ENCODE measurements around the gene RIPPLY3.
"Not testable (repeated sequence)": the region's sequence is repeated elsewhere in the genome, so short reads cannot be mapped to it uniquely, and the experiment has no call there.

Gene RIPPLY3

DNA sequence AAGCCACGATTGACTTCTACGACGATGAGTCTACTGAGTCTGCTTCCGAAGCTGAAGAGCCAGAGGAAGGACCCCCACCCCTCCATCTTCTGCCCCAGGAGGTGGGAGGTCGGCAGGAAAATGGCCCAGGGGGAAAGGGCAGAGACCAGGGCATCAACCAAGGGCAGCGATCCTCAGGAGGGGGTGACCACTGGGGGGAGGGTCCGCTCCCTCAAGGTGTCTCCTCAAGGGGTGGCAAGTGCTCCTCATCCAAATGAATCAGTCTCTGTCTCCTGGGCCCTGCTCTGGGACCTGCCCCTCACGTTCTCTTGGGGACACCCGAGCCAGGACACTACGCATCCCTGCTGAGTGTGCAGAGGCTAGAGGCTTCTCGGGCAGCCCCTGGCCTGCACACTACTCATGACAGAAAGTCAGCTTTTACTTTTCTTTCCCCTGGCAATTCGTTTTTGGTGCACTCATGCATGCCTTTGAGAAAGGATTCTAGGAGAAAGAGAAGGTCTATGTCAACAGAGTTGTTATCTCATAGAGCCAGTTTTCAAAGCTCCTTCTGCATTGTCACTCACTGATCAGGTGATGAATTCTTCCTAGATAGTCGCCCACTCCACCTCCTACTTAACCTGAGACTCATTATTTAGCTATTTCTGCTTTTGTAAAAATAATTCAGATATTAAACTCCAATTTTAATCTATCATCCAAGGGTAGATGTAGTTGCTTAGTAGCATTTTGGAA, 11.6 kb downstream of the RIPPLY3 start:
- no peak for DNase-seq

DNA sequence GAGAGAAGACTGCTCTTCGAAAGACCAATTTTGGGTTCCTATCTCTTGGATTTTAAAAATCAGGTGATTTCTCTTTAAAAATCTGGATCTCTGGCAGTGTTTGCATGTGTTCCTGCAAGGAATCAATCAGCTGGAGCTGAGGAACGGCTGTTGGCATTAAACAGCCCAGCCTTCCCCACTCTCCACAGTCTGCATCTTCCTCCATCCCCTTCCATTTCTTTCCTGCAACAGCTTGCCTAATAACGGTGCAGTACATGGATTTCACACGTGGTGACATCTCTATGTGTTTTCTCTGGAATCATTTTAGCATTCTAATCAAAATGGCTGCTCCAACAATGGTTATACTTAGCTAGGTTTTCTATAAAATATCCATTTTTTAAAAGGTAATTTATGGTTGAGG, 20.0 kb downstream of the RIPPLY3 start:
- no peak for DNase-seq

DNA sequence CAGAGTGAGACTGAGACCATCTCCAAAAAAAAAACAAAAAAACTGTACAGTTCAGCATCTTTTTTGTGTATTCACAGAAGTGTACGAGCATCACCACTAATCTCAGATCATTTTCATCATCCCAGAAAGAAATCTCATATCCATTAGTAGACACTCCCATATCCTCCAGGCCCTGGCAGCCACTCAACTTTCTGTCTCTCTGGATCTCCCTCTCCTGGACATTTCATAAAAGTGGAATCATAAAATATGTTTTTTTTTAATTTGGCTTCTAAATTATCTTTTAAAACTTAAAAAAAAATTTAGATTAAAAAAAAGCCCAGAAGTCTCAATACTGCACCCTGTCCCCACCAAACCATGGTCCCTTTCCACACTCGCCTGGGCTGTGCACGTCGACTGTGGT, 22.1 kb downstream of the RIPPLY3 start:
- DNase-seq = peak; percentile 16

DNA sequence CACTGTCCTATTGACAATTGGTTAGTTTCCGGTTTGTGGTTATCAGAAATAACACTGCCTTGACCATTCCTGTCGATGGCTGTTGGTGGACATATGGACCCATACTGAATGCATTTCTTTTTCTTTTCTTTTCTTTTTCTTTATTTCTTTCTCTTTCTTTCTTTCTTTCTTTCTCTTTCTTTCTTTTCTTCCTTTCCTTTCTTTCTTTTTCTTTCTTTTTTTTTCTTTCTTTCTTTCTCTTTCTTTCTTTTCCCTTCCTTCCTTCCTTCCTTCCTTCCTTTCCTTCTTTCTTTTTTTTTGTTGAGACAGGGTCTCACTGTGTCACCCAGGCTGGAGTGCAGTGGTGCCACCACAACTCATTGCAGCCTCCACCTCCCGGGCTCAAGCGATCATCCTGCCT, 24.4 kb downstream of the RIPPLY3 start:
- no peak for DNase-seq

DNA sequence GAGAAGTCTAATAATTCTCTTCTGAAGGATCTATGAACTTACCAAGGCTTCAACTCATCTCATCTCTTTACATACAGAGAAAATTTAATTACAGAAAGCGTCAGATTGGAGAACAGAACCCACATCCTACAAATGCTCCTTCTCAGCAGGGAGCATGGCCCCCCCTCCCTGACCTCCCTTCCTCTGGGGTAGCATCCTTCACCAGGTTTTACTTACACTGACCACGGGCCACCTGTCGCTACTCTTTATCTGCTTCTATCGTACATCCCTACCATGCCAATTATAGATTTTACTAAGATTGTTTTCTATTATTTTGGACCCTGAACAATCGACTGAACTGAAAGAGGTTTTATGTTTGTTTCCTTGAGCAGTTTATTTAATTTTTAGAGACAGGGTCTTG, 25.8 kb downstream of the RIPPLY3 start:
- DNase-seq = no peak

DNA sequence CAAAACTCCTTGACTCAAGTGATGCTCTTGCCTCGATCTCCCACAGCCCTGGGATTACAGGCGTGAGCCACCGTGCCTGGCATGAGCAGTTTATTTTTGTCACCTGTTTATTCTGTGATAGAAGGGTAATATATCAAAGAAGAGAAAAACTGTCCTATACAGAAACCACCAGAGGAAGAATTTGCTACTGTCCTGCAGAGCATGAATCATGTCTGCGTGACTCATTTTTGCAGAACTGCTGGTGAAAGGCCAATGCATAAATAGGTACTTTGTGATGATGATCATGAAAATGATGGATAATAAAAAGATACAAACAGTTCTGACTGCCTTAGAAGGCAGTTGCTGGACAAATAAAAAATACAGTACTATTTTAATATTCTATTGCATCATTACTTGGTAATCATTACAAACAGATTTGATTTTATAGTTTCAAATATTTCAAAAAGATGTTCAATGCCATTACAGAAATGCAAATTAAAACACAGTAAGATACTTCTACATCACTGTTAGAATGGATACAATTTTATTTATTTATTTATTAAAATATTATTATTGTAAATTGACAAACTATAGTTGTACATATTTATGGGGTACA, 26.5 kb downstream of the RIPPLY3 start:
- peak; percentile 63 for DNase-seq

DNA sequence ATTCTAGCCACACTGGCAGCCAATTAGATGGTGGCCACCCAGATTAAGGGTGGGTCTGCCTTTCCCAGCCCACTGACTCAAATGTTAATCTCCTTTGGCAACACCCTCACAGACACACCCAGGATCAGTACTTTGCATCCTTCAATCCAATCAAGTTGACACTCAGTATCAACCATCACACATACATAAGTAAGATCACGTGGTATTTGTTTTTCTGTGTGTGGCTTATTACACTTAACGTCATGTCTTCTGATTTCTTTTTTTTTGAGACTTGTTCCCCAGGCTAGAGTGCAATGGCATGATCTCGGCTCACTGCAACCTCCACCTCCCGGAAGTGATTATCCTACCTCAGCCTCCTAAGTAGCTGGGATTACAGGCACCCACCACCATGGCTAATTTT, 27.9 kb downstream of the RIPPLY3 start:
- not testable (repeated sequence) for DNase-seq

DNA sequence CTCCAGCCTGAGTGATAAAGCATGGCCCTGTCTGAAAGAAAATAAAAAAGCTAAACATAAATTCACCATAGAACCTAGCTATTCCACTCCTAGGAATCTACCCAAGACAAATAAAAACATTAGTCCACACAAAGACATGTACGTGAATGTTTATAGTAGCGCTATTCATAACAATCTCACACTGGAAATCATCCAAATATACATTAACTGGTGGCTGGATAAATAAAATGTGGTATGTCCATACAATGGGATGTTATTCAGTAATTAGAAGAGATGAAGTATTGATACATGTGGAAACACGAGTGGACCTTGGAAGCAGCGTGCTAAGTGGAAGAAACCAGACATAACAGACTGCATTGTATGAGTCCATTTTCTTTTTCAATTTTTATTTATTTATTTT, 29.7 kb downstream of the RIPPLY3 start:
- no peak for DNase-seq

DNA sequence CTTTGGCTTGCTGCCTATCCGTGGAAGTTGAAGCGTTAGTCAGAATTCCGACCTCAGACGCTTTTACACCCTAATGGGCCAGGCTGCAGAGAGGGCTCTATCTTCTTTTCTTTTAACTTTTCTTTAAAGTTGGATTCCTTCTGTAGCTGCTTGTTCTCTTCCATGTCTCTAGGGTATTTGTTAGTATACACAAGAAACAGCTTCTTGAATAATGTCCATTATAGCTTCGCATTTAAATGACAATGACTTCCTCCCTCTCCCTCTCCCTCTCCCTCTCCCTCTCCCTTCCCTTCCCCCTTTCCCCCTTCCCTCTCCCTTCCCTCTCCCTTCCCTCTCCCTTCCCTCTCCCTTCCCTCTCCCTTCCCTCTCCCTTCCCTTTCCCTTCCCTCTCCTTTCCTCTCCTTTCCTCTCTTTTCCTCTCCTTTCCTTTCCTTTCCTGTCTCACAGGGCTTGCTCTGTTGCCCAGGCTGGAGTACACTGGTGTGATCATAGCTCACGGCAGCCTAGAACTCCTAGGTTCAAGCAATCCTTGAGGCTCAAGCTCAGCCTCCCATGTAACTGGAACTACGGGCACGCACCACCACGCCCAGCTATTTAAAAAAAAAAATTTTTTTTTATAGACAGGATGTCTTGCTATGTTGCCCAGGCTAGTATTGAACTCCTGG, 33.0 kb downstream of the RIPPLY3 start:
- DNase-seq = no peak

DNA sequence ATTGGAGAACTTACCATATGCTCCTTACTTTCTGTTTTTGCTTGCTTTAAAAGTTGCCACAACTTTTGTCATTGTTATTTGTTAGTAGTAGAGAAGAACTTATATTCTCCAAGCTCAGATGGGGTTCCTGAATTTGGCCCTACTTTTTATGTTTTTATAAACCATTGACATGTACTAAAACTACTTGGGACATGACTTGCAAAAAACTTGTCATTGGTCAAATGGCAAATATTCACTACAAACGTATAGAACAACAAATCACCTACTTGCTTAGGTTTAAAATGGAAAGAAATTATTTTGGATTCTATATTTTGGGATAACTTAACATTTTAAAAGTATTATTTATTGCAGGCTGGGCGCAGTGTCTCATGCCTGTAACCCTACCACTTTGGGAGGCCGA, 33.7 kb downstream of the RIPPLY3 start:
- no peak for DNase-seq

DNA sequence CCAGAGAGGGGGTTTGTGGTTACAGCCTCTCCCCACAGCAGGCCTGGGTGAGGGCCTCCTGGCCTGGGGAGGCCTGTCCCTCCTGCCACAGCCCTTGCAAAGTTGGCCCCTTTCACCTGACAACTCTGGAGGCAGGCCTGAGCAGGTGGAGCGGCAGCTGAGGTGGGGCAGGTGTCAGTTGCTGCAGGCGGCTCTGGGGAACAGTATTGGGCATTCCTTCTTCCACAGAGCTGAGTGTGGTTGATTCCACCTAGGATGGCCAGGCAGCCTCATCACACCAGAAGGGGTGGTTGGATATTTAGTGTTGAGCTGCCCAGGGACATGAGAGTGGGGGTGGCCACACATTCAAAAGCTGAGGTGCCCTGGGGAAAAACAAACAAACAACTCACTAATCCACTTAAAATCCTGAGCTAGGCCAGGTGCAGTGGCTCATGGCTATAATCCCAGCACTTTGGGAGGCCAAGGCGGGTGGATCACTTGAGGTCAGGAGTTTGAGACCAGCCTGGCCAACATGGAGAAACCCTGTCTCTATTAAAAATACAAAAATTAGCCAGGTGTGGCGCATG, 35.3 kb downstream of the RIPPLY3 start:
- DNase-seq = no peak

DNA sequence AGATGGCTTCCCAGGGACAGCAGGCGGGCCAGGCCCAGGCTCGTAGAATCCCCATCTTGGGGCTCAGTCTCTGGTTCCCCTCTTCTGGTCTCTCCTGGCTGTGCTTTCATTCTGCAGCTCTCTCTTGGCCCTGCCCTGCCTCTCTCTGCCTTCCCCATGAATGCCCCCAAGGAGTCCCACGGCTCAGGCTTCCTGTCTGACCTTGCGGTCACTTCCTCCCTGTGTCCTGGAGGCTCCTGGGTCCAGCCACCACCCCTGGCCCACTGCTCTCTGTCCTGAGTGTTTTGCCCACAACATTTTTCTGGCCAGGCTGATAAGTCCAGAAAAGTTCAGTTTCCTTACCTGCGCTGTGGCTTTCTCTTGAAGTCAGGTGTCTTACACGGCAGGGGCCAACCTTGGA, 37.3 kb downstream of the RIPPLY3 start:
- no peak for DNase-seq

DNA sequence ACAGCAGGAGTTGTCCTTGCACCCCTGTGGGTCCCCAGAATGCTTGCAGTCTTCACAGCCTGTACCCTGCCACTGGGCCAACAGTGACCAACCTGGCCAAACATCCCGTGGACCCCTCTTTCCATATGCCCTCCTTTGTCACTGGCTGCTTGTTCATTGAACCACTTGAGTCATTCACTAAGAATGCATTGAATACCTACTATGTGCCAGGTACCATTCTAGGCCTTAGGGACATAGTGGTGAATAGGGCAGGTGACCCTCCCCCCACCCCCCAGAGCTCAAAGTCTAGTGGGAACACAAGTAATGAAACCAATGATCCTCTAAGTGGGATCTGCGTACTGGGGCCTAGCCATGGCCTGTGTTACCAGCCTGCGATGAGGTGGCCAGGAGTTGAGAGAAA, 38.1 kb downstream of the RIPPLY3 start:
- DNase-seq = no peak

DNA sequence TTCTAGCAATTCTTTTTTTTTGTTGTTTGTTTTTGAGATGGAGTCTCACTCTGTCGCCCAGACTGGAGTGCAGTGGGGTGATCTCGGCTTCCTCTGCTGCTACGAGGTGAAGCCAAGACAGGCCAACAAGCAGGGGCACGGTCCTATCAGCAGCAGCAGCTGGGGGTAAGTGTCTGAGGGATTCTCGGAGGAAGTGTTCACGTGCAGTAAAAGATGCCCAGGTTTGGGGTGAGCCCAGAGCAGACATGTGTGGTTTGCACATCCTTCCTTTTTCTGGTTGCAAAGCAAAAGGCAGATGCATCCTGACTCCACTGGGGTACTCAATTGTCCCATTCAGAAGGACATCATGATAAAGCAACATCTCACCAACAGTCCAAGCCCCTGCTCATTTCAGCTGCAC, 38.6 kb downstream of the RIPPLY3 start:
- no peak for DNase-seq

DNA sequence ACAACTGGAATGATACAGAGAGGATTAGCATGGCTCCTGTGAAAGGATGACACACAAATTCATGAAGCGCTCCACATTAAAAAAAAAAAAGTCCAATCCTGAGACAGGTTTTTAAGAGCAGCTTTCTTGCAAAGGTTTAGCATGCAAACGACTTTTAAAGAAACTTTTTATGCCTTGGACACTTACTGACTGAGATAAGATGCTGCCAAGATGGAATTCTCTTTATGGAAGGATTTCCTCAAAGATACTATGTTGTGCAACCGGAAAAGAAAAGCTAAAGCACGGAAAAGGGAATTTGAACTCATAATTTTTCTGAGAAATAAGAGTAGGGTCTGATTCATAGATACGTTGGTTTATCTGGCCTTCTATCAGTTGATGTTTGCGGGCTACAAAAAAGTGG, 39.1 kb downstream of the RIPPLY3 start:
- DNase-seq = no peak

DNA sequence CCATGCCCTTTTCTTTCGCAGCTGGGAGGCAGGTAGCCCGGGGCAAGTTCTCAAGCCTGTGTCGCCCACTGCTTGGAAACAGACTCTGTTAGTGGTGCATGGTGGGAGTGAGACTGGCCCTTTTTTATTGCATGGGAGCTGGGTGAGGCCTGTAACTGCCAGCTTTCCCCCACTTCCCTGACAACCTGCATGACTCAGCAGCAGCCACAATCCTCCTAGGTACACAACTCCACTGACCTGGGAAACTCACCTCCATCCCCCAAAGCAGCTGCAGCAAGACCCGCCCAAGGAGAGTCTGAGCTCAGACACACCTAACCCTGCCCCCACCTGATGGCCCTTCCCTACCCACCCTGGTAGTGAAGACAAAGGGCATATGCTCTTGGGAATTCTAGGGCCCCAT, 40.6 kb downstream of the RIPPLY3 start:
- no peak for DNase-seq

DNA sequence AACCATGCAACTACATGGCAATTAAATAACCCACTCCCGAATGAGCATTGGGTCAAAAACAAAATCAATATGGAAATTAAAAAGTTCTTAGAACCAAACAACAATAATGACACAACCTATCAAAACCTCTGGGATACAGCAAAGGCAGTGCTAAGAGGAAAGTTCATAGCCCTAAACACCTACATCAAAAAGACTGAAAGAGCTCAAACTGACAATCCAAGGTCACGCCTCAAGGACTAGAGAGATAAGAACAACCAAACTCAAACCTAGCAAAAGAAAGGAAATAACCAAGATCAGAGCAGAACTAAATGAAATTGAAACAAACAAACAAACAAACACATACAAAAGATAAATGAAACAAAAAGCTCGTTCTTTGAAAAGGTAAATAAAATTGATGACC, 43.2 kb downstream of the RIPPLY3 start:
- DNase-seq = not testable (repeated sequence)

DNA sequence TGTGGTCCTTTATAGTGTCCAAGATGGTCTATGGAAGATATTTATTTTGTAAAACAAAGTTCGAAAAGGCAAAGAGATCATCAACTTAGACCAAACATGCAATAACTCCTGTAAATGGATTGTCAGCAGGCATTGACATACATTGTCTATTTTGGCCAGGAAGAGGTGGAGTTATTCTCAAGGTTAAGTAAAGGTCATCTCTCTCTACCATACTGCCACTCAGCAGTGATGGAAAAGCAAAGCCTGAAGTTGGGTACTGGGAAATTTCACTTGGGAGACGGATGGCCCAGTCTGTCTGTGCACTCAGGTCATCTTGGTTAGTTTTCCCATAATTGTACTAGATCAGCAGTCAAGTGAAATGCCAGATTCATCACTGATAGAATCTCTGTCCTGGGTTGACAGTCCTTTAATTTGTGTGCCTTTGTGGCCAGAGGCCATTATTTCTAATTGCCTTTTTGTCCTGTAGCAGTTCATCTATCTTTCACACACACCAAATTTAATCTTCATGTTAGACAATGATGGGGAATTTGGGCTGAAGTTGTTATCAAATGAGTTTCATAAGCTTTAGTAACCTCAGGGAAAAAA, 48.9 kb downstream of the RIPPLY3 start:
- no peak for DNase-seq

DNA sequence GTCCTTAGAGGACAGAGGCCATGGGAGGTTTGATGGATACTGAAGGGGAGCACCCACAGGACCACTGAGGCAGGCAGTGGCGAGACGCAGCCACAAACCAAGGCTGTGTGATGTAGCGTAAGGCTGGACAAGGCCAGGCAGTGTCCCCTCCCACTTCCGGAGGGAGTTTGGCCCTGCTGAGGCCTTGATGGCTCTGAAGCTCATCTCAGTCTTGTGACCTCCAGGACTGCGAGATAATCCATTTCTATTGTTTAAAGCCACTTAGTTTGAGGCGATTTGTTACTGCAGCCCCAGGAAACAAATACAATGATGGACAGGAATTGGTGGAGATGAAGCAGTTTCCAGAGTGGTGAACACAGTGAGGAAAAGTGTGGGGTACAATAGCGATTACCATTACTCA, 51.1 kb downstream of the RIPPLY3 start:
- DNase-seq = no peak

DNA sequence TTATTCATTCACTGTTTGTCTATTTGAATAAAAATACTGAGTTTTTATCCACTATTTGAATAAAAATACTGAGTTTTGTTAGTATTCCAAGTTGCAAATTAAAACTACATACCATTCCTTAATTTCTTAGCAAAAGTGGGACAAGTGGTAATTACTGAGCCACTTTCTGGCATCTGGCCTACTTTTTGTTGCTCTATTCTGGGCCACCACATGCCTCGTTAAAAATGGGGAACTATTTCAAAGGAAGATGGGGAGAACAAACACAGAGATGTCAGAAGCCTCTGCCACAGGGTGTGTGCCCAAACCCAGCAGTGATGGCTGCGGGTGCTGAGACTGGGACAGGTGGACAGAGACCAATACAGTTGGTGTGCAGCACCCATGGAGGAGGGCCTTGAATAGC, 51.8 kb downstream of the RIPPLY3 start:
- DNase-seq = no peak

DNA sequence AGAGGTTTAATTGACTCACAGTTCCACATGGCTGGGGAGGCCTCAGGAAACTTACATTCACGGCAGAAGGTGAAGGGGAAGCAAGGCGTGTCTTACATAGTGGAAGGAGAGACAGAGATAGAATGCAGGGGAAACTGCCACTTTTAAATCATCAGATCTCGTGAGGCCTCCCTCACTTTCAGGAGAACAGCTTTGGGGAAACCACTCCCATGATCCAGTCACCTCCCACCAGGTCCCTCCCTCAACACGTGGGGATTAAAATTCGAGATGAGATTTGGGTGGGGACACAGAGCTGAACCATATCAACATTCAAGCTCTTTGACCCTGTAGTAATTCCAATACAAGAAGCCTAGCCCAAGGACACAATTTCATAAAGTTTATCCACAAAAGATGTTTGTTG, 52.7 kb downstream of the RIPPLY3 start:
- no peak for DNase-seq

DNA sequence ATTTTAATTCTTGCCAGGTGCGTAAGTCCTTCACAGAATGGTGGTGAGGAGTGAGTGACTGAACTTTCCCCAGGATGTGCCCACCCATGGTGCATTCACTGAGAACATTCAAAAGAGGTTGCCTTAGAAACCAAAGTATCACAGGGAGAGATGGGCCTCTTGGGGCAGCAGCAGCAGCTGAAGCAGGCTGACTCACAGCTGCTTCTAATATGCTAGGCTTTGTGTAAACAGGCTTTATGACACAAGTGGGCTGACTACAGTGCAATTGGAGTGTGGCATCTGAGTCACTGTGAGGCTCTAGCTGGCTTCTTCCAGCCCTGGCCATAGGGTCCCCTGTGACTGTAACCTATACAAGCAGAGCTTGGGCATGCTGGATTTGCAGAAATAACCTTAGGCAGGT, 53.8 kb downstream of the RIPPLY3 start:
- DNase-seq = peak; percentile 91

DNA sequence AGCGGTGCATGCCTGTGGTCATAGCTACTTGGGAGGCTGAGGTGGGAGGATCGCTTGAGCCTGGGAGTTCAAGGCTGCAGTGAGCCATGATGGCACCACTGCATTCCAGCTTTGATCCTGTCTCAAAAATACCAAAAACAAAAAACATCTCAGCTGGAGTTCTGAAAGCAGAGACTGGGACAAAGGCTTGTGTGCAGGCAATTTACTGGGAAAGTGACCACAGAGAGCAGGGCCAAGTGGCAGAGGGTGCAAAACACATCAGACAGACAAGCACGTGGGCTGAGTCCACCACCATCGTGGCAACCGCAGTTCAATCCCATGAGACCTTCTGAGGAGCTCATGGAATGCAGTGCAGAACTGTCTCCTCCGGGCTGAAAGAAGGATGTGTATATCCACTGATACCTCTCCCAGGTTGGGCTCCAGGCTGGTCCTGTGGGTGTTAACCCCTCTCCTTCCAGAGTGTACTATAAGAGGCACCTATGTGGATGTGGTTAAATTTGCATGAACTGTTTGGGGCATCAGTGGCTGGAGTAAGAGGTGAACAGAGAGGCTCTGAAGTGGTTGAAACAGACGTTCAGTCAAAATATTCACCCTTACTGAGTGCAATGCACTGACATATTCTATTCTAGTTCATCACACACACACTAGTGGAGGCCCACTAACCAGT, 55.6 kb downstream of the RIPPLY3 start:
- peak; percentile 69 for DNase-seq

Data from fibroblast of skin of abdomen (primary cell).